ENCODE results near the gene FGF14. TPM values are rescaled to one million over a fixed set of nuclear protein-coding genes. Genes with fewer than 3 reads are reported as not detected.

The FGF14 gene
- total RNA-seq, 1 experiment from 2014 or later: 0.22 TPM

DNA sequence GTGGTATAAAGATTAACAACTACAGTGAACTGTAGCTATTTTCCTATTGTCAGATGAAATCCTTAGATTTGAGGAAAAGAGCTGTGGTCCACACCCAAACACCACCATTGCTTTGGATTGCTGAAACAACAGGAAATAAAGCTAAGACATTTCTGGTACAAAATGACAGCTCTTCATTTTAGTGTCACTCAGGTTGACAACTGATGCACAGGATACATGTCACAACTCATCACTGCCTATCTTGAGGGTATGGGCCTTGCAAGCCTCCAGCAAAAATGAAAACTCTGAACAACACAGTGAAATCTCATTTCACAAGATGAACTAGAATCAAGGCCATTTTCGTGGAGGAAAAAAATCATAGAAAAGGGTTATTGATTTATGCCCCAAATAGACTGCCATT is 609.7 kb downstream of the FGF14 start:
- Histone ChIP-seq H3K4me1 (ENCODE audit: insufficient read depth, low read length) (no peaks in the 10 kb centered on the region), H4K91ac (ENCODE audit: insufficient read length, low read depth, low read length) (no peak overlapping the region), H2BK120ac (ENCODE audit: low read depth, low read length, poor library complexity, severe bottlenecking) (no peak overlapping the region), H2AFZ (ENCODE audit: low read length) (no peak overlapping the region), H3K27me3 (ENCODE audit: insufficient read depth, low read length) (no peaks in the 10 kb centered on the region), H3K23me2 (ENCODE audit: insufficient read length, low read depth, low read length, poor library complexity, severe bottlenecking) (no peaks in the 10 kb centered on the region), H3K56ac (ENCODE audit: insufficient read length, low read depth, low read length) (no peak overlapping the region), H2BK12ac (ENCODE audit: insufficient read length, low read depth, low read length) (no peak overlapping the region), H2BK15ac (ENCODE audit: low read depth, low read length) (no peak overlapping the region), H4K8ac (replicated peaks; ENCODE audit: insufficient read length, low read depth, low read length) (no peak overlapping the region), H3K14ac (ENCODE audit: insufficient read depth, low read length) (no peak overlapping the region), H4K20me1 (ENCODE audit: control insufficient read depth, insufficient read depth, insufficient read length) (no peaks in the 10 kb centered on the region), H3K27ac (ENCODE audit: insufficient read length, low read depth, low read length) (no peak overlapping the region), H3K79me2 (ENCODE audit: insufficient read depth, low read length) (no peaks in the 10 kb centered on the region), H3K4me2 (ENCODE audit: insufficient read depth, insufficient read length, low read length) (no peak overlapping the region), H3T11ph (ENCODE audit: low read length) (no peak overlapping the region), H3K23ac (ENCODE audit: insufficient read length, low read depth, low read length) (no peak overlapping the region), H3K9ac (ENCODE audit: extremely low read depth, insufficient read length, low read length) (no peak overlapping the region), H4K5ac (ENCODE audit: insufficient read length, low read depth, low read length) (no peak overlapping the region), H3K4ac (ENCODE audit: low read depth, low read length) (no peak overlapping the region), H3K79me1 (ENCODE audit: insufficient read depth, low read depth, low read length, poor library complexity, severe bottlenecking) (no peaks in the 10 kb centered on the region), H3K9me3 (ENCODE audit: control insufficient read depth, low read depth, low read length) (no peaks in the 10 kb centered on the region), H2AK5ac (ENCODE audit: insufficient read length, low read length) (no peak overlapping the region), H2BK20ac (ENCODE audit: low read depth, low read length, poor library complexity, severe bottlenecking) (no peak overlapping the region), H3K18ac (ENCODE audit: insufficient read length, low read depth, low read length) (no peak overlapping the region), H2BK5ac (ENCODE audit: insufficient read length, low read length) (no peak overlapping the region)
- no peak for DNase-seq
- Mint-ChIP-seq H3K4me1 (no peaks in the 10 kb centered on the region), H3K36me3 (ENCODE audit: insufficient read depth in 1 of 3, low read depth in 3 of 3) (no peaks in the 10 kb centered on the region), H3K4me3 (no peak overlapping the region), H3K27me3 (ENCODE audit: low read depth) (peaks cover 2% of the 10 kb centered on the region; the same call in 1 of the 2 replicates), H3K9me3 (no peaks in the 10 kb centered on the region), H3K27ac (no peak overlapping the region)
- no CpG with 5 or more reads among the region's 1 CpG for WGBS (ENCODE audit: extremely low coverage, insufficient read length, low lambda C conversion rate)
- TF ChIP-seq, protein P1, sequence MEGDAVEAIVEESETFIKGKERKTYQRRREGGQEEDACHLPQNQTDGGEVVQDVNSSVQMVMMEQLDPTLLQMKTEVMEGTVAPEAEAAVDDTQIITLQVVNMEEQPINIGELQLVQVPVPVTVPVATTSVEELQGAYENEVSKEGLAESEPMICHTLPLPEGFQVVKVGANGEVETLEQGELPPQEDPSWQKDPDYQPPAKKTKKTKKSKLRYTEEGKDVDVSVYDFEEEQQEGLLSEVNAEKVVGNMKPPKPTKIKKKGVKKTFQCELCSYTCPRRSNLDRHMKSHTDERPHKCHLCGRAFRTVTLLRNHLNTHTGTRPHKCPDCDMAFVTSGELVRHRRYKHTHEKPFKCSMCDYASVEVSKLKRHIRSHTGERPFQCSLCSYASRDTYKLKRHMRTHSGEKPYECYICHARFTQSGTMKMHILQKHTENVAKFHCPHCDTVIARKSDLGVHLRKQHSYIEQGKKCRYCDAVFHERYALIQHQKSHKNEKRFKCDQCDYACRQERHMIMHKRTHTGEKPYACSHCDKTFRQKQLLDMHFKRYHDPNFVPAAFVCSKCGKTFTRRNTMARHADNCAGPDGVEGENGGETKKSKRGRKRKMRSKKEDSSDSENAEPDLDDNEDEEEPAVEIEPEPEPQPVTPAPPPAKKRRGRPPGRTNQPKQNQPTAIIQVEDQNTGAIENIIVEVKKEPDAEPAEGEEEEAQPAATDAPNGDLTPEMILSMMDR (conservative IDR thresholded peaks at IDR 0.05): no peak

Measured in H9 (cell line).